Keratinocyte (primary cell): ENCODE data around the gene CTNNA2.

Experiments
- CTCF ChIP-seq, 3 experiments: IDR thresholded peaks in 1 of 3; conservative IDR thresholded peaks in 1 of 3; optimal IDR thresholded peaks in 1 of 3; 2 replicates in 2 of 3; 3 replicates in 1 of 3; pipeline versions ENCODE3 to v1.5.1; 2011; ENCODE audit warnings: low read length in 3 of 3, mild to moderate bottlenecking in 3 of 3, moderate library complexity in 2 of 3, control low read depth in 1 of 3, inconsistent platforms in 1 of 3; ENCODE audit not compliant: insufficient read depth in 2 of 3; ENCODE audit errors: extremely low read depth in 1 of 3
- EZH2 ChIP-seq: IDR thresholded peaks from one replicate; pipeline ENCODE4 v1.6.1; 2012; ENCODE audit warnings: inconsistent platforms, mild to moderate bottlenecking, low read length, moderate library complexity

- TF ChIP-seq CTCF (optimal IDR thresholded peaks at IDR 0.05 in 1 of 3, IDR thresholded peaks at IDR 0.05 in 1 of 3, conservative IDR thresholded peaks at IDR 0.05 in 1 of 3; ENCODE audit: extremely low read depth in 1 of 3, insufficient read depth in 2 of 3, low read length in 3 of 3) (no peak), EZH2 (no peak)
These were observed 427.5 kb downstream of the CTNNA2 start for GRCh38 chr2:79940364-79940763.
